ENCODE measurements around the gene EDEM2.
A peak's percentile ranks its signal among the peaks of the same experiment; 100 is the strongest.
"Not testable (repeated sequence)": the region's sequence is repeated elsewhere in the genome, so short reads cannot be mapped to it uniquely, and the experiment has no call there.

Gene EDEM2

GRCh38 chr20:35181731-35182130, 34.6 kb upstream of the EDEM2 start:
- peaks cover 9% of the 10 kb centered on the region for H3K36me3 ChIP-seq (ENCODE audit: control insufficient read depth, insufficient read depth, low read length)
- H3K27ac ChIP-seq (ENCODE audit: low read depth, low read length) = no peak overlapping the region
- no peak overlapping the region for H3K4me3 ChIP-seq (ENCODE audit: low read depth, low read length)
- H3K27me3 ChIP-seq (ENCODE audit: control insufficient read depth, insufficient read depth, low read length) = no peaks in the 10 kb centered on the region
- no peak overlapping the region for H3K9ac ChIP-seq (ENCODE audit: low read length)
- peaks cover 6% of the 10 kb centered on the region; the same call in 1 of the 2 replicates for H3K9me3 ChIP-seq (ENCODE audit: control insufficient read depth, insufficient read depth, low read depth, low read length)
- no peaks in the 10 kb centered on the region for H3K4me1 ChIP-seq (ENCODE audit: control insufficient read depth, insufficient read depth, low read length)

GRCh38 chr20:35180266-35180665, 33.1 kb upstream of the EDEM2 start:
- Histone ChIP-seq H3K27ac (ENCODE audit: low read depth, low read length) (no peak overlapping the region), H3K4me3 (ENCODE audit: low read depth, low read length) (no peak overlapping the region), H3K36me3 (ENCODE audit: control insufficient read depth, insufficient read depth, low read length) (peaks cover 11% of the 10 kb centered on the region), H3K27me3 (ENCODE audit: control insufficient read depth, insufficient read depth, low read length) (no peaks in the 10 kb centered on the region), H3K4me1 (ENCODE audit: control insufficient read depth, insufficient read depth, low read length) (no peaks in the 10 kb centered on the region), H3K9ac (ENCODE audit: low read length) (no peak overlapping the region), H3K9me3 (ENCODE audit: control insufficient read depth, insufficient read depth, low read depth, low read length) (no peaks in the 10 kb centered on the region)

GRCh38 chr20:35179292-35180212, 32.4 kb upstream of the EDEM2 start:
- H3K9me3 ChIP-seq (ENCODE audit: control insufficient read depth, insufficient read depth, low read depth, low read length) = no peaks in the 10 kb centered on the region
- H3K4me1 ChIP-seq (ENCODE audit: control insufficient read depth, insufficient read depth, low read length) = peaks cover 5% of the 10 kb centered on the region
- H3K36me3 ChIP-seq (ENCODE audit: control insufficient read depth, insufficient read depth, low read length) = peaks cover 11% of the 10 kb centered on the region
- no peaks in the 10 kb centered on the region for H3K27me3 ChIP-seq (ENCODE audit: control insufficient read depth, insufficient read depth, low read length)
- H3K27ac ChIP-seq (ENCODE audit: low read depth, low read length) = no peak overlapping the region
- no peak overlapping the region for H3K4me3 ChIP-seq (ENCODE audit: low read depth, low read length)
- H3K9ac ChIP-seq (ENCODE audit: low read length) = no peak overlapping the region

GRCh38 chr20:35176132-35176531, 29.0 kb upstream of the EDEM2 start:
- Histone ChIP-seq H3K27me3 (ENCODE audit: control insufficient read depth, insufficient read depth, low read length) (no peaks in the 10 kb centered on the region), H3K36me3 (ENCODE audit: control insufficient read depth, insufficient read depth, low read length) (peaks cover 11% of the 10 kb centered on the region), H3K4me3 (ENCODE audit: low read depth, low read length) (no peak overlapping the region), H3K4me1 (ENCODE audit: control insufficient read depth, insufficient read depth, low read length) (peaks cover 33% of the 10 kb centered on the region), H3K27ac (ENCODE audit: low read depth, low read length) (no peak overlapping the region), H3K9me3 (ENCODE audit: control insufficient read depth, insufficient read depth, low read depth, low read length) (no peaks in the 10 kb centered on the region), H3K9ac (ENCODE audit: low read length) (no peak overlapping the region)

- Histone ChIP-seq H3K4me1 (ENCODE audit: control insufficient read depth, insufficient read depth, low read length) (peaks cover 35% of the 10 kb centered on the region), H3K9me3 (ENCODE audit: control insufficient read depth, insufficient read depth, low read depth, low read length) (no peaks in the 10 kb centered on the region), H3K36me3 (ENCODE audit: control insufficient read depth, insufficient read depth, low read length) (peaks cover 11% of the 10 kb centered on the region), H3K4me3 (ENCODE audit: low read depth, low read length) (peak overlapping the region; percentile 49; the same call in 1 of the 2 replicates), H3K27me3 (ENCODE audit: control insufficient read depth, insufficient read depth, low read length) (no peaks in the 10 kb centered on the region), H3K9ac (ENCODE audit: low read length) (no peak overlapping the region), H3K27ac (ENCODE audit: low read depth, low read length) (no peak overlapping the region)
Observed at GRCh38 chr20:35174458-35175216, 27.5 kb upstream of the EDEM2 start.

- Histone ChIP-seq H3K36me3 (ENCODE audit: control insufficient read depth, insufficient read depth, low read length) (peaks cover 11% of the 10 kb centered on the region), H3K27ac (ENCODE audit: low read depth, low read length) (no peak overlapping the region), H3K4me3 (ENCODE audit: low read depth, low read length) (no peak overlapping the region), H3K9me3 (ENCODE audit: control insufficient read depth, insufficient read depth, low read depth, low read length) (no peaks in the 10 kb centered on the region), H3K4me1 (ENCODE audit: control insufficient read depth, insufficient read depth, low read length) (peaks cover 35% of the 10 kb centered on the region), H3K27me3 (ENCODE audit: control insufficient read depth, insufficient read depth, low read length) (no peaks in the 10 kb centered on the region), H3K9ac (ENCODE audit: low read length) (no peak overlapping the region)
Observed at GRCh38 chr20:35173576-35174192, 26.5 kb upstream of the EDEM2 start.

GRCh38 chr20:35172434-35172806, 25.3 kb upstream of the EDEM2 start:
- no peaks in the 10 kb centered on the region for H3K9me3 ChIP-seq (ENCODE audit: control insufficient read depth, insufficient read depth, low read depth, low read length)
- H3K4me3 ChIP-seq (ENCODE audit: low read depth, low read length) = peak overlapping the region; percentile 56
- peak overlapping the region; percentile 18 for H3K9ac ChIP-seq (ENCODE audit: low read length)
- H3K4me1 ChIP-seq (ENCODE audit: control insufficient read depth, insufficient read depth, low read length) = peaks cover 35% of the 10 kb centered on the region
- no peaks in the 10 kb centered on the region for H3K27me3 ChIP-seq (ENCODE audit: control insufficient read depth, insufficient read depth, low read length)
- H3K36me3 ChIP-seq (ENCODE audit: control insufficient read depth, insufficient read depth, low read length) = peaks cover 6% of the 10 kb centered on the region
- H3K27ac ChIP-seq (ENCODE audit: low read depth, low read length) = no peak overlapping the region

GRCh38 chr20:35171753-35172433, 24.8 kb upstream of the EDEM2 start, which contains the start of gene PROCR:
Gene PROCR, plus strand, starts transcription at chr20:35172072. Its CDS starts 83 bp downstream, at chr20:35172155.
- Histone ChIP-seq H3K9ac (ENCODE audit: low read length) (peak within 1 kb of the TSS; percentile 18), H3K4me1 (ENCODE audit: control insufficient read depth, insufficient read depth, low read length) (peaks cover 35% of the 10 kb centered on the region), H3K4me3 (ENCODE audit: low read depth, low read length) (peak within 1 kb of the TSS; percentile 56)

GRCh38 chr20:35171438-35171752, 24.3 kb upstream of the EDEM2 start:
- peak overlapping the region; percentile 56 for H3K4me3 ChIP-seq (ENCODE audit: low read depth, low read length)

More at GRCh38 chr20:35171753-35172433, 24.8 kb upstream of the EDEM2 start, which contains the start of gene PROCR:
- Histone ChIP-seq H3K27ac (ENCODE audit: low read depth, low read length) (no peak within 1 kb of the TSS), H3K27me3 (ENCODE audit: control insufficient read depth, insufficient read depth, low read length) (no peaks in the 10 kb centered on the region), H3K9me3 (ENCODE audit: control insufficient read depth, insufficient read depth, low read depth, low read length) (no peaks in the 10 kb centered on the region), H3K36me3 (ENCODE audit: control insufficient read depth, insufficient read depth, low read length) (peaks cover 4% of the 10 kb centered on the region)

GRCh38 chr20:35168701-35169409, 21.7 kb upstream of the EDEM2 start:
- not testable (repeated sequence) for H3K27ac ChIP-seq (ENCODE audit: low read depth, low read length); H3K9me3 ChIP-seq (ENCODE audit: control insufficient read depth, insufficient read depth, low read depth, low read length); H3K9ac ChIP-seq (ENCODE audit: low read length); H3K36me3 ChIP-seq (ENCODE audit: control insufficient read depth, insufficient read depth, low read length); H3K27me3 ChIP-seq (ENCODE audit: control insufficient read depth, insufficient read depth, low read length); H3K4me3 ChIP-seq (ENCODE audit: low read depth, low read length)
- H3K4me1 ChIP-seq (ENCODE audit: control insufficient read depth, insufficient read depth, low read length) = peaks cover 32% of the 10 kb centered on the region

More at GRCh38 chr20:35171438-35171752, 24.3 kb upstream of the EDEM2 start:
- Histone ChIP-seq H3K4me1 (ENCODE audit: control insufficient read depth, insufficient read depth, low read length) (peaks cover 37% of the 10 kb centered on the region), H3K36me3 (ENCODE audit: control insufficient read depth, insufficient read depth, low read length) (no peaks in the 10 kb centered on the region; the same call in 1 of the 2 replicates), H3K9me3 (ENCODE audit: control insufficient read depth, insufficient read depth, low read depth, low read length) (no peaks in the 10 kb centered on the region), H3K27ac (ENCODE audit: low read depth, low read length) (no peak overlapping the region), H3K9ac (ENCODE audit: low read length) (no peak overlapping the region), H3K27me3 (ENCODE audit: control insufficient read depth, insufficient read depth, low read length) (no peaks in the 10 kb centered on the region)

Data from HUES6 (cell line).